Measurements from ENCODE around the gene SPON2.

SPON2 gene

DNA sequence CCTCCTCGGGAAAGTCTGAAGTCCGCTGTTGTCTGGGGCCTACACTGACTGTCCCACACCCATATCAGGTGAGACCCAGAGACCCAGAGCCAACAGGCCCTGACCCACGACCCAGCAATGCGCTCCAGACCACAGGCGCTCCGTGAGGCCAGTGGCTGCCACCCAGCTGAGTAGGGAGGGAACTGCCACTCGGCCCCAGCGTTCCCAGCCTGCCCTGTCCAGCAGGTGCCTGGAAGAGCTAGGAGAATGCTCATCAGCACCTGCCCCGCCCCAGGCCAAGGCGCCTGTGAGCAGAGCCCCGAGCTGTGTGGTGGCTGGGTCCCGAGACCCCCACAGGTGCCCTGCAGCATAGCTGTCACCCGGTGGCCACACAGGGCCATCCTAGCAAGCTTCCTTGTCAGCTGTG, 2.7 kb downstream of the SPON2 start:
- H3K9me2 ChIP-seq (replicated peaks; ENCODE audit: low read depth, low read length), result no peaks in the 10 kb centered on the region
- peaks cover 5% of the 10 kb centered on the region; the same call in 1 of the 2 replicates for H3K36me3 ChIP-seq (ENCODE audit: insufficient read depth, low read length)
- H3F3A ChIP-seq (ENCODE audit: low read depth), result no peaks in the 10 kb centered on the region
- no peak overlapping the region for H3K4me2 ChIP-seq (ENCODE audit: low read depth, low read length, poor library complexity, severe bottlenecking)
- H2AFZ ChIP-seq (ENCODE audit: low read length), result no peak overlapping the region
- H3K4me3 ChIP-seq (ENCODE audit: low read length, poor library complexity, severe bottlenecking), result no peak overlapping the region
- no peak overlapping the region for H3K9ac ChIP-seq (ENCODE audit: low read depth, low read length, poor library complexity, severe bottlenecking)
- TF ChIP-seq, protein P1, sequence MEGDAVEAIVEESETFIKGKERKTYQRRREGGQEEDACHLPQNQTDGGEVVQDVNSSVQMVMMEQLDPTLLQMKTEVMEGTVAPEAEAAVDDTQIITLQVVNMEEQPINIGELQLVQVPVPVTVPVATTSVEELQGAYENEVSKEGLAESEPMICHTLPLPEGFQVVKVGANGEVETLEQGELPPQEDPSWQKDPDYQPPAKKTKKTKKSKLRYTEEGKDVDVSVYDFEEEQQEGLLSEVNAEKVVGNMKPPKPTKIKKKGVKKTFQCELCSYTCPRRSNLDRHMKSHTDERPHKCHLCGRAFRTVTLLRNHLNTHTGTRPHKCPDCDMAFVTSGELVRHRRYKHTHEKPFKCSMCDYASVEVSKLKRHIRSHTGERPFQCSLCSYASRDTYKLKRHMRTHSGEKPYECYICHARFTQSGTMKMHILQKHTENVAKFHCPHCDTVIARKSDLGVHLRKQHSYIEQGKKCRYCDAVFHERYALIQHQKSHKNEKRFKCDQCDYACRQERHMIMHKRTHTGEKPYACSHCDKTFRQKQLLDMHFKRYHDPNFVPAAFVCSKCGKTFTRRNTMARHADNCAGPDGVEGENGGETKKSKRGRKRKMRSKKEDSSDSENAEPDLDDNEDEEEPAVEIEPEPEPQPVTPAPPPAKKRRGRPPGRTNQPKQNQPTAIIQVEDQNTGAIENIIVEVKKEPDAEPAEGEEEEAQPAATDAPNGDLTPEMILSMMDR (conservative IDR thresholded peaks at IDR 0.05; ENCODE audit: low read length), result no peak
- no peak for TF ChIP-seq EZH2phosphoT487 (IDR thresholded peaks at IDR 0.05; ENCODE audit: borderline replicate concordance)
- H3K4me1 ChIP-seq (ENCODE audit: insufficient read depth, low read length, poor library complexity, severe bottlenecking), result peaks cover 10% of the 10 kb centered on the region
- H3K79me2 ChIP-seq (ENCODE audit: insufficient read depth, low read length), result no peaks in the 10 kb centered on the region
- no peaks in the 10 kb centered on the region for H3K9me3 ChIP-seq (ENCODE audit: insufficient read depth, low read depth, low read length)
- H4K20me1 ChIP-seq (ENCODE audit: insufficient read depth, low read length, poor library complexity, severe bottlenecking), result no peaks in the 10 kb centered on the region
- H3K27me3 ChIP-seq (ENCODE audit: insufficient read depth, low read length, poor library complexity, severe bottlenecking), result no peaks in the 10 kb centered on the region

DNA sequence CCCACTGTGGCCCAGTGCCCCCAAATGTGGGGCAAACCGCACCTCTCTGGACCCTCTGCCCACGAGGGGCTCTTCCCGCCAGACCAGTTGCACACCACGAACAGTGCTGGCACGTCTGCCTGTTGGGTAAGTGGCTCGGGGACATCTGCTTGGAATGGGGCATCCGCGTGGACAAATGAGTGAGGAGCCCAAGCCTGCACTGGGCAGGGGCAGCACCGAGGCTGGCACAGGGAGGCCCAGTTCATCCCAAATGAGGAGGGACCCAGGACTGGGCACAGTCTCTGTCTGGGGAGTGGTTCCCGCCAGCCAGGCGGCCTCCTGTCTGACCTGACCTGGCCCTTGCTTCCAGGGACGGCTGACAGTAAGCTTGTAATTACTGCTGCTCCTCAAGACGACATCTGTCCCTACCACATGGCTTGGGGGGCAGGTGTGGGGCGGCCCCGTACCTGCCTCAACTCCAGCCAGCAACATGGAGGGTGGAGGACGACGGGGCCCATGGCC, 3.2 kb downstream of the SPON2 start:
- no peak overlapping the region for H2AFZ ChIP-seq (ENCODE audit: low read length)
- no peaks in the 10 kb centered on the region for H3K79me2 ChIP-seq (ENCODE audit: insufficient read depth, low read length)
- no peaks in the 10 kb centered on the region for H3K9me2 ChIP-seq (replicated peaks; ENCODE audit: low read depth, low read length)
- no peaks in the 10 kb centered on the region for H3F3A ChIP-seq (ENCODE audit: low read depth)
- H3K27me3 ChIP-seq (ENCODE audit: insufficient read depth, low read length, poor library complexity, severe bottlenecking), result no peaks in the 10 kb centered on the region
- no peaks in the 10 kb centered on the region for H3K9me3 ChIP-seq (ENCODE audit: insufficient read depth, low read depth, low read length)
- H3K36me3 ChIP-seq (ENCODE audit: insufficient read depth, low read length), result peaks cover 5% of the 10 kb centered on the region; the same call in 1 of the 2 replicates
- H3K4me2 ChIP-seq (ENCODE audit: low read depth, low read length, poor library complexity, severe bottlenecking), result no peak overlapping the region
- no peak overlapping the region for H3K9ac ChIP-seq (ENCODE audit: low read depth, low read length, poor library complexity, severe bottlenecking)
- peaks cover 10% of the 10 kb centered on the region for H3K4me1 ChIP-seq (ENCODE audit: insufficient read depth, low read length, poor library complexity, severe bottlenecking)
- H3K4me3 ChIP-seq (ENCODE audit: low read length, poor library complexity, severe bottlenecking), result no peak overlapping the region
- no peaks in the 10 kb centered on the region for H4K20me1 ChIP-seq (ENCODE audit: insufficient read depth, low read length, poor library complexity, severe bottlenecking)
- TF ChIP-seq, protein P1 (conservative IDR thresholded peaks at IDR 0.05; ENCODE audit: low read length), result no peak
- no peak for TF ChIP-seq EZH2phosphoT487 (IDR thresholded peaks at IDR 0.05; ENCODE audit: borderline replicate concordance)

DNA sequence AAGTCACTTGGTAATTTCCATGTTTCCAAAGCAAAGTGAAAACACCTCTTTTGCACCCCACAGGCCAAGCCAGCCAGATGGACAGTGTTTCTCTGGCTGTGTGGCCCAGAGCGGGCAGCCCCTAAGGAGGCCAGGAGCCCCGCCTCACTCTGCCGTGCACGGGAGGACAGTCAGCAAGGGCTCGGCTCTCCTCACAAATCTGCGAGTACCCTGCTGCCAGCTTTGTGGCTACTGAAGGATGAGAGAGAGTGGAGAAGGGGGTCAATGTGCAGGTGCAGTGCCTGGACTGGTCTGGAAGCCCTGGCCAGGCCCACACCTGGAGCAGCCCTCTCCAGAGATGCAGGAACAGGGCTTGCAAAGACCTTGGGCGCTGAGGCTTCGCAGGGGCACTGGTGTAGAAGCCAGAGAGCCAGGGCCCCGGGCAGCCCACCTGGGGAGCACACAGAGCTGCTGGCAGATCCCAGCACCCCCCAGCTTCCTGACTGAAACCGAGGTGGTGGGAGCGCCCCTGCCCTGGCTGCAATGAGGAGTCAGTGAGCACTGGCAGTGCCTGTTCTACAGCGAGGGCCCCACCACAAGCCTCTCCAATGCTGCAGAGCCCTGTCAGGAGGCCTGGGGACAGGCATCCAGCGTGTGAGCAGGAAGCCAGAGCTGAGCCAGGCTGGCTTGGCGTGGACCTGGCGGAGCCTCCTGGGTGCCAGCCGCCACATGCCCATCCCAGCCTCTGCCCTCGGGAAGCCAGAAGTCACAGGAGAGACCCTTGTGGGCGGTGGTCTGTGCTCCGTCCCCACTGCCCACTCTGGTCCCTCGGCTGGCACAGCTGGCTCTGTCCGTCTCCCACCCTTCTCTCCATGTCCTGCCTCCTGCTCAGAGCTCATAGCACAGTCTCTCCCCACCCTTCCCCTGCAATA, 3.9 kb downstream of the SPON2 start:
- Histone ChIP-seq H3K9me3 (ENCODE audit: insufficient read depth, low read depth, low read length) (no peaks in the 10 kb centered on the region), H2AFZ (ENCODE audit: low read length) (no peak overlapping the region), H3K4me3 (ENCODE audit: low read length, poor library complexity, severe bottlenecking) (no peak overlapping the region), H4K20me1 (ENCODE audit: insufficient read depth, low read length, poor library complexity, severe bottlenecking) (no peaks in the 10 kb centered on the region), H3K9ac (ENCODE audit: low read depth, low read length, poor library complexity, severe bottlenecking) (peak overlapping the region; percentile 75), H3K9me2 (replicated peaks; ENCODE audit: low read depth, low read length) (no peaks in the 10 kb centered on the region), H3K79me2 (ENCODE audit: insufficient read depth, low read length) (no peaks in the 10 kb centered on the region), H3K4me2 (ENCODE audit: low read depth, low read length, poor library complexity, severe bottlenecking) (peak overlapping the region; percentile 88), H3K4me1 (ENCODE audit: insufficient read depth, low read length, poor library complexity, severe bottlenecking) (peaks cover 10% of the 10 kb centered on the region), H3K27me3 (ENCODE audit: insufficient read depth, low read length, poor library complexity, severe bottlenecking) (no peaks in the 10 kb centered on the region), H3F3A (ENCODE audit: low read depth) (no peaks in the 10 kb centered on the region), H3K36me3 (ENCODE audit: insufficient read depth, low read length) (peaks cover 5% of the 10 kb centered on the region; the same call in 1 of the 2 replicates)
- TF ChIP-seq, protein P1 (conservative IDR thresholded peaks at IDR 0.05; ENCODE audit: low read length), result no peak
- no peak for TF ChIP-seq EZH2phosphoT487 (IDR thresholded peaks at IDR 0.05; ENCODE audit: borderline replicate concordance)
